HL-60 (cell line): Measurements from ENCODE around the gene PPARGC1A.

Experiments used
- GABPA ChIP-seq: IDR thresholded peaks from 2 replicates; pipeline ENCODE4 v1.6.1; 2012; ENCODE audit warnings: low read depth
- POLR2AphosphoS5 ChIP-seq: IDR thresholded peaks from 2 replicates; pipeline ENCODE4 v1.6.1; 2012; ENCODE audit warnings: low read depth
- REST ChIP-seq: IDR thresholded peaks from 2 replicates; pipeline ENCODE4 v1.6.1; 2012; ENCODE audit warnings: low read depth; ENCODE audit not compliant: insufficient replicate concordance
- SPI1 ChIP-seq: IDR thresholded peaks from 2 replicates; pipeline ENCODE4 v1.6.1; 2012; ENCODE audit warnings: low read depth, mild to moderate bottlenecking, borderline replicate concordance
- TF ChIP-seq, protein P1 (sequence below): IDR thresholded peaks from one replicate; pipeline ENCODE4 v1.5.1; 2011; ENCODE audit warnings: low read length, control low read depth, inconsistent platforms; ENCODE audit not compliant: insufficient read depth

- TF ChIP-seq, protein P1, sequence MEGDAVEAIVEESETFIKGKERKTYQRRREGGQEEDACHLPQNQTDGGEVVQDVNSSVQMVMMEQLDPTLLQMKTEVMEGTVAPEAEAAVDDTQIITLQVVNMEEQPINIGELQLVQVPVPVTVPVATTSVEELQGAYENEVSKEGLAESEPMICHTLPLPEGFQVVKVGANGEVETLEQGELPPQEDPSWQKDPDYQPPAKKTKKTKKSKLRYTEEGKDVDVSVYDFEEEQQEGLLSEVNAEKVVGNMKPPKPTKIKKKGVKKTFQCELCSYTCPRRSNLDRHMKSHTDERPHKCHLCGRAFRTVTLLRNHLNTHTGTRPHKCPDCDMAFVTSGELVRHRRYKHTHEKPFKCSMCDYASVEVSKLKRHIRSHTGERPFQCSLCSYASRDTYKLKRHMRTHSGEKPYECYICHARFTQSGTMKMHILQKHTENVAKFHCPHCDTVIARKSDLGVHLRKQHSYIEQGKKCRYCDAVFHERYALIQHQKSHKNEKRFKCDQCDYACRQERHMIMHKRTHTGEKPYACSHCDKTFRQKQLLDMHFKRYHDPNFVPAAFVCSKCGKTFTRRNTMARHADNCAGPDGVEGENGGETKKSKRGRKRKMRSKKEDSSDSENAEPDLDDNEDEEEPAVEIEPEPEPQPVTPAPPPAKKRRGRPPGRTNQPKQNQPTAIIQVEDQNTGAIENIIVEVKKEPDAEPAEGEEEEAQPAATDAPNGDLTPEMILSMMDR = no peak
- no peak for TF ChIP-seq REST
- no peak for TF ChIP-seq POLR2AphosphoS5
- no peak for TF ChIP-seq GABPA
- no peak for TF ChIP-seq SPI1
Observed at GRCh38 chr4:23916282-23916681, 26.4 kb upstream of the PPARGC1A start.
